Neural progenitor cell (in vitro differentiated cells): ENCODE measurements around the gene RIC3.

Experiments
- EZH2 ChIP-seq: fragments of 200-600 bp; sonication (generic); IDR thresholded peaks from 2 replicates; pipeline ENCODE4 v1.6.1; 2017; ENCODE audit warnings: antibody characterized with exemption, mild to moderate bottlenecking, moderate library complexity
- EZH2phosphoT487 ChIP-seq: fragments of 200-600 bp; sonication (generic); IDR thresholded peaks from 2 replicates; pipeline ENCODE4 v1.6.1; 2017; ENCODE audit warnings: antibody characterized with exemption
- TF ChIP-seq, protein P1 (sequence below): fragments of 200-600 bp; sonication (generic); IDR thresholded peaks from 2 replicates; pipeline ENCODE4 v1.5.1; 2017; ENCODE audit warnings: antibody characterized with exemption, mild to moderate bottlenecking

DNA sequence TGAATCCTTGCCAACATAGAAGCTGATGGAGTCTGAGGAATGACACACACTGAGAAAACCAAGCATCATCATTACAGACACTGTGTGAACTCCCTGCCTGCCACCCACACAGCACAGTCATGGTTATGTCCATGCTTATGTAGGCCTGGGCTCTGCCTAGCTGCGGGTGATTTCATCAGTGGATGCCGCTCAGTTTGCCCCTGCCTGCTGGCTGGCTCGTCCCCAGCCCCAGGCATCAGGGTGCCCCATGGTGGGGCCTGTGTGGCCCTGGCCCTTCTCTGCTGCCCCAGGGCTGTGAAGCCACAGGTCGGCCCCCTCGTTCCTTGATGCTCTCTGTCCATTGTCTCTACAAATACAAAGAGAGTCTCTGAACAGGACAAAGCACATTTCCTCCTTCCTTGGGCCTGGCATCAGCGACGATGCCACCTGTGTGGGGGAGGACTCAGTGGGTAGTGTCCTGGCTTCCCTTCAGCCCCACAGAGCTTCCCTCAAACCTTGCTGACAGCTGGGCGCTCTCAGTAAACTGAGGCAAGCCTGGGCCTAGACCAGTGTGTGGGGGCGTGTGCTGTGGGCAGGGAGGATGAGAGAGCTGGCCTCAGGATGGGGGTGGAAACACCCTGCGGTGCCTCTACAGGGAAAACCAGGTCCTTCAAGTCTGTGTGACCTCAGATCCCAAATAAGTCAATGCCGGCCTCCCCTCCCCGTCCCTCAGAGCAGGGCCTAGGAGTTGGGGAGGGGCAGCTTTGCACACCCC is 107.8 kb downstream of the RIC3 start:
- TF ChIP-seq EZH2 (no peak), EZH2phosphoT487 (no peak)
- TF ChIP-seq, protein P1, sequence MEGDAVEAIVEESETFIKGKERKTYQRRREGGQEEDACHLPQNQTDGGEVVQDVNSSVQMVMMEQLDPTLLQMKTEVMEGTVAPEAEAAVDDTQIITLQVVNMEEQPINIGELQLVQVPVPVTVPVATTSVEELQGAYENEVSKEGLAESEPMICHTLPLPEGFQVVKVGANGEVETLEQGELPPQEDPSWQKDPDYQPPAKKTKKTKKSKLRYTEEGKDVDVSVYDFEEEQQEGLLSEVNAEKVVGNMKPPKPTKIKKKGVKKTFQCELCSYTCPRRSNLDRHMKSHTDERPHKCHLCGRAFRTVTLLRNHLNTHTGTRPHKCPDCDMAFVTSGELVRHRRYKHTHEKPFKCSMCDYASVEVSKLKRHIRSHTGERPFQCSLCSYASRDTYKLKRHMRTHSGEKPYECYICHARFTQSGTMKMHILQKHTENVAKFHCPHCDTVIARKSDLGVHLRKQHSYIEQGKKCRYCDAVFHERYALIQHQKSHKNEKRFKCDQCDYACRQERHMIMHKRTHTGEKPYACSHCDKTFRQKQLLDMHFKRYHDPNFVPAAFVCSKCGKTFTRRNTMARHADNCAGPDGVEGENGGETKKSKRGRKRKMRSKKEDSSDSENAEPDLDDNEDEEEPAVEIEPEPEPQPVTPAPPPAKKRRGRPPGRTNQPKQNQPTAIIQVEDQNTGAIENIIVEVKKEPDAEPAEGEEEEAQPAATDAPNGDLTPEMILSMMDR = no peak
